ENCODE measurements around the gene RSPH4A.

DNA sequence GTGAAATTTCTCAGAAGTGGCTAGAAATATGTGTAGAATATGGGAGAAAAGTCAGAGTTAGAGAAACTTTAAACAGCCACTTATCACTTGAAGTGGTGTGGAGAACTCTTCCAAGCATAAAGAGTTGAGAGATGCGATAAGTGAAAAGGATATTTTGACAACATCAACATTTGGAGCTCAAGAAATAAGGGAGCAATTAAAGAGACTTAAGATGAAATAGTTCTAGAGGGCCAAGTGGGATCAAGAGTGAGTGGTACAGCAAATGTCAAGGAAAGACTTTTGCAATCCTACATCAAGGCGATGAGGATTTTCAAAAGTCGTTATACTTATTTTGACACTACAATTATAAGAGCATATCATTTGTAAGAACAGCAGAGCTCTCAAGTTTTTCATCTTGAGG lies 9.6 kb downstream of the RSPH4A start:
- TF ChIP-seq, protein P1, sequence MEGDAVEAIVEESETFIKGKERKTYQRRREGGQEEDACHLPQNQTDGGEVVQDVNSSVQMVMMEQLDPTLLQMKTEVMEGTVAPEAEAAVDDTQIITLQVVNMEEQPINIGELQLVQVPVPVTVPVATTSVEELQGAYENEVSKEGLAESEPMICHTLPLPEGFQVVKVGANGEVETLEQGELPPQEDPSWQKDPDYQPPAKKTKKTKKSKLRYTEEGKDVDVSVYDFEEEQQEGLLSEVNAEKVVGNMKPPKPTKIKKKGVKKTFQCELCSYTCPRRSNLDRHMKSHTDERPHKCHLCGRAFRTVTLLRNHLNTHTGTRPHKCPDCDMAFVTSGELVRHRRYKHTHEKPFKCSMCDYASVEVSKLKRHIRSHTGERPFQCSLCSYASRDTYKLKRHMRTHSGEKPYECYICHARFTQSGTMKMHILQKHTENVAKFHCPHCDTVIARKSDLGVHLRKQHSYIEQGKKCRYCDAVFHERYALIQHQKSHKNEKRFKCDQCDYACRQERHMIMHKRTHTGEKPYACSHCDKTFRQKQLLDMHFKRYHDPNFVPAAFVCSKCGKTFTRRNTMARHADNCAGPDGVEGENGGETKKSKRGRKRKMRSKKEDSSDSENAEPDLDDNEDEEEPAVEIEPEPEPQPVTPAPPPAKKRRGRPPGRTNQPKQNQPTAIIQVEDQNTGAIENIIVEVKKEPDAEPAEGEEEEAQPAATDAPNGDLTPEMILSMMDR (IDR thresholded peaks at IDR 0.05; ENCODE audit: extremely low read depth in 1 of 2, insufficient read depth in 1 of 2, low read depth in 1 of 2, low read length in 2 of 2), result no peak
- TF ChIP-seq POLR2AphosphoS5 (IDR thresholded peaks at IDR 0.05; ENCODE audit: insufficient read depth, low read depth, low read length) (no peak), POLR2A (IDR thresholded peaks at IDR 0.05; ENCODE audit: low read depth, low read length) (no peak), JUN (IDR thresholded peaks at IDR 0.05; ENCODE audit: borderline replicate concordance, insufficient read depth, insufficient read length, low read depth) (no peak), EZH2 (IDR thresholded peaks at IDR 0.05; ENCODE audit: borderline replicate concordance, low read depth, low read length, severe bottlenecking) (no peak), MYC (IDR thresholded peaks at IDR 0.05; ENCODE audit: low read depth, low read length) (no peak), FOS (IDR thresholded peaks at IDR 0.05; ENCODE audit: borderline replicate concordance, insufficient read depth, low read length) (no peak), GATA2 (IDR thresholded peaks at IDR 0.05; ENCODE audit: insufficient read depth, insufficient read length, low read depth, low read length) (no peak)
- TF ChIP-seq, protein P2, sequence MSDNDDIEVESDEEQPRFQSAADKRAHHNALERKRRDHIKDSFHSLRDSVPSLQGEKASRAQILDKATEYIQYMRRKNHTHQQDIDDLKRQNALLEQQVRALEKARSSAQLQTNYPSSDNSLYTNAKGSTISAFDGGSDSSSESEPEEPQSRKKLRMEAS (IDR thresholded peaks at IDR 0.05; ENCODE audit: insufficient read depth, insufficient read length), result no peak
